ENCODE data around the gene PEAK3.

- TF ChIP-seq CTCF (IDR thresholded peaks at IDR 0.05) (no peak), POLR2A (IDR thresholded peaks at IDR 0.05) (no peak)
These were observed 2.0 kb upstream of the PEAK3 start for GRCh38 chr19:2283835-2284507.
